A549 (cell line): ENCODE measurements around the gene SPTSSA.

Experiments
- JUN ChIP-seq, 2 experiments: fragments of >200 bp; sonication (Bioruptor Twin); formaldehyde crosslinking; IDR thresholded peaks; 2 replicates in 1 of 2; 3 replicates in 1 of 2; pipeline ENCODE4 v1.6.1; 2016 to 2017
- NR3C1 ChIP-seq: fragments of >200 bp; sonication (Bioruptor Twin); formaldehyde crosslinking; IDR thresholded peaks from 3 replicates; pipeline ENCODE4 v1.6.1; 2017
- POLR2A ChIP-seq: IDR thresholded peaks from 2 replicates; pipeline ENCODE4 v1.6.1; 2012; ENCODE audit warnings: mild to moderate bottlenecking, low read length
- TF ChIP-seq, protein P1 (sequence below): fragments of >200 bp; sonication (Bioruptor Twin); formaldehyde crosslinking; IDR thresholded peaks from 3 replicates; pipeline ENCODE4 v1.5.1; 2016

- TF ChIP-seq, protein P1, sequence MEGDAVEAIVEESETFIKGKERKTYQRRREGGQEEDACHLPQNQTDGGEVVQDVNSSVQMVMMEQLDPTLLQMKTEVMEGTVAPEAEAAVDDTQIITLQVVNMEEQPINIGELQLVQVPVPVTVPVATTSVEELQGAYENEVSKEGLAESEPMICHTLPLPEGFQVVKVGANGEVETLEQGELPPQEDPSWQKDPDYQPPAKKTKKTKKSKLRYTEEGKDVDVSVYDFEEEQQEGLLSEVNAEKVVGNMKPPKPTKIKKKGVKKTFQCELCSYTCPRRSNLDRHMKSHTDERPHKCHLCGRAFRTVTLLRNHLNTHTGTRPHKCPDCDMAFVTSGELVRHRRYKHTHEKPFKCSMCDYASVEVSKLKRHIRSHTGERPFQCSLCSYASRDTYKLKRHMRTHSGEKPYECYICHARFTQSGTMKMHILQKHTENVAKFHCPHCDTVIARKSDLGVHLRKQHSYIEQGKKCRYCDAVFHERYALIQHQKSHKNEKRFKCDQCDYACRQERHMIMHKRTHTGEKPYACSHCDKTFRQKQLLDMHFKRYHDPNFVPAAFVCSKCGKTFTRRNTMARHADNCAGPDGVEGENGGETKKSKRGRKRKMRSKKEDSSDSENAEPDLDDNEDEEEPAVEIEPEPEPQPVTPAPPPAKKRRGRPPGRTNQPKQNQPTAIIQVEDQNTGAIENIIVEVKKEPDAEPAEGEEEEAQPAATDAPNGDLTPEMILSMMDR: no peak
- TF ChIP-seq POLR2A (no peak), NR3C1 (no peak), JUN (IDR thresholded peaks at IDR 0.05) (no peak)
Measured at GRCh38 chr14:34478261-34478660, 16.2 kb upstream of the SPTSSA start.
